Measurements from ENCODE around the gene UBR1.
A peak's percentile ranks its signal among the peaks of the same experiment; 100 is the strongest.
"Not testable (repeated sequence)": the region's sequence is repeated elsewhere in the genome, so short reads cannot be mapped to it uniquely, and the experiment has no call there.

Gene UBR1

DNA sequence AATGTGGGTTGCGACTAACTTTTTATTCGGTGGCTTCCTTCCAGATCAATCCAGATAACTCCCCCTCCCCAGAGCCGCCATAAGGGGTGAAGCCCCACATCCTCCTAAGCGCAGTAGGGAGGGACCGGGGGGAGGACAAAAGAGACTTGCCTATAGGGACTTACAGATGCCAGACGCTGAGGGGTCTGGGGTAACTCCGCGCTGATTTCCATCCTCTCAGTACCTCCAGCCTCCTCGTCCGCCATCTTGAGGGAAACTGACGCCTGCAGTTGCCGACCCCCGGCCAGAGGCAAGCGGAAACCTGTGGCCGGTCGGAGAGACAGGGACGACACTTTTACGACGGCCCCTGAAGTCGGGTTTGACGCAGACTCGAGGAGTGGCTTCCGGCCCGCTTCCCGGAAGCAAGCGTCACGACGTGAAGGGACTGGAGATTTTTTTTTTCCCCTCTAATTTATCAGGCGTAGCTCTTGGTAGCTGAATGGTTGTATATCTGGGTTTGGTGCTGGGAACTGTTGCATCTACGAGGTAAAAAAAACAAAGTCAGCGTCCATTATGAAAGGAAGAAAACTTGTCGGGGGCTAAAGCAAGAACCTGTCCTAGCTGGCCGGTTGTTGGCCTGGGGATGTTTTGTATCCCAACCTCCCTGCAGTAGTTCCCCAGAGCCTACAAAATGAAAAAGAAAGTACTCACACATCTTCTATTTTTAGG lies at the start of gene UBR1:
UBR1 (minus strand) TSS at position 261 of the 708 bp plus-strand sequence; CDS start at position 245, 16 bp downstream.
- peak; percentile 90 for DNase-seq (ENCODE audit: low read depth, low spot score)

DNA sequence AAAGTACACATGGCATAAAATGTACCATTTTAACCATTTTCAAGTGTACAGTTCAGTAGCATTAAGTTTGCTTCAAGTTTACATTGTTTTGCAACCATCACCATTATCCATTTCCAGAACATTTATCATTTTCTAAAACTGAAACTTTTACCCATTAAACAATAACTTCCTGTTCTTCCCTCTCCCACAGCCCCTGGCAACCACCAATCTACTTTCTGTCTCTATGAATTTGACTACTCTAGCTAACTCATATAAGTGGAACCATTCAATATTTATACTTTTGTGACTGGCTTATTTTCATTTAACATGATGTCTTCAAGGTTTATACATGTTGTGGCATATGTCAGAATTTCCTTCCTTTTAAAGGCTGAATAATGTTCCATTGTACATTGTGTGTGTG lies 47.4 kb upstream of the UBR1 start:
- DNase-seq (ENCODE audit: low read depth, low spot score): no peak

DNA sequence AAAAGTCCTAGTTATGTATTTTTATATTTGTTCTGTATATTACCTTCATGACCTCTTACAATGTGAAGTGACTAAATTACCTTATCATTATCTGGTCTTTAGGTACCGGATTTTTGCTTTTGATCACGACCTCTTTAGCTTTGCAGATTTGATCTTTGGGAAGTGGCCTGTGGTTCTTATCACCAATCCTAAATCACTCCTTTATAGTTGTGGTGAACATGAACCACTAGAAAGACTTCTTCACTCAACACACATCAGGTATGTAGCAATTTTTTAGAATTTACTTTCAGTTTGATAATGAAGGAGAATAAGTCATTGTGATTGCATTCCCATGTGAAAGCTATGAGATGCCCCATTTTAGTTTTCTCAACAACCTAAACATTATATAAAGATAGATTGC lies 45.9 kb upstream of the UBR1 start:
- no peak for DNase-seq (ENCODE audit: low read depth, low spot score)

DNA sequence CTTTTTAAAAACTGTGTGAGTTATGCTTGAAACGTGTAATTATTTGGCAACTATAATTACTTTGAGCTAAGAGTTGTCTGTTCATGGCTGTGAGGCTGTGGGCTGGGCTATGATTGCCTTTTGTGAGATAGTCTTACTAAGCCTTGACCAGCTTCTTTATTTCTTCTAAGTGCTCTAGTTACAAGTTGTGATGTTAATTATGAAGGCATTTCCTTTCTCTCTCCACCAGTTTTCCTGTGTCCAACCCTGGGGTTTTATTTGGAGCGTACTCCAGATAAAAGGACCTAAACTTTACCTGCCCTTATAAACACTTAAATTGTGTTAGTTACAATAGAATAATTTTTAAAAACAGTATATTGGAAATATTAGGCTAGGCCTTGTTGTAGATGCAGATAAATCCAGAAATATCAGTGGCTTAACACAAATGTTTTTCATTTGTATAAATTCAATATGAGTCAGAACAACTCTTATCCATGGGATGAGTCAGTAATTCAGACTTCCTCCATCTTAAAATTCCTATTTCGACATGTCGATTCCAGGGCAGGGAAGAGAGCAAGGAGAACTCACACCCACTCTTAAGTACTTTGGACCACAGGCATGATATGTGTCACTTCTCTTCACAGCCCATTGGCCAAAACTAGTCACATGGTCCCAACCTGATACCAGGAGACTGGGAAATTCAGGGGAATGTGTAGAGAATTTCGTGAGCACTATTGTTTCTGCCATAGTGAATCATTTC lies 44.5 kb upstream of the UBR1 start:
- DNase-seq (ENCODE audit: low read depth, low spot score): no peak

DNA sequence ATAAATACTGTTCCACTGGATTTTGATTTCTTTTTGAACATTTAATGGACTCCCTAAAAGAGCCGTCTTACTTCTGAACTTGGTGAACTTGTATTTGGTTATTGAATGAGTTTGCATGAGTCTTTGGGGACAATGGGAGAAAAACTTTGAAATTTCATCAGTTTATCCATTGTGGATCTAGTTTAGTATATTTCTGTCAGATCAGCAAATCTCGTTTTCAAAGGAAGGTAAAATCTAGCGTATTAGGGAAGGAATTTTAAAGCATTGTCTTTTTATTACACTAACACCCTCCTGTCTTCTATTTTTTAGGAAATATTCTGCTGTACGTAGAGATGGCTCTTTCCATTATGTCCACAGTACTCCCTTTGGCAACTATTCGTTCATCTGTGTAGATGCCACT lies 40.3 kb upstream of the UBR1 start:
- DNase-seq (ENCODE audit: low read depth, low spot score): no peak

DNA sequence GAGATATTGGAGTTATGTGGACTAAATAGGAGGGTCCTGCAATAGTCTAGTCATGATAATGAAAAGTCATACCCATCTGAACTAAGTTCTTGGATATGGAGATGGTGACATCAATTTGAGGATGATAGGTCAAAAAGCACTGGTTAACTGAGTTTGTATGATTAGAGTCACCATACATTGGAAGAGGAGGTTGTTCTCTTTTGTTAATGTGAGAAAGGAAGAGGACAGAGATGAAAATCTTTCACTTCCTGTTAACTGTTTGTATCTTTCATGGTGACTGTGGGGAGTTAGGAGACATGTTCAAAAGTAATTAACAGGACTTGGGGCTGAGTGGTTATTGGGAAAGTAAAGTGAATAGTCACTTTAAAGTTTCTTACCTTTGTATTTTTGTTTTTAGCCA lies 38.7 kb upstream of the UBR1 start:
- DNase-seq (ENCODE audit: low read depth, low spot score): no peak

DNA sequence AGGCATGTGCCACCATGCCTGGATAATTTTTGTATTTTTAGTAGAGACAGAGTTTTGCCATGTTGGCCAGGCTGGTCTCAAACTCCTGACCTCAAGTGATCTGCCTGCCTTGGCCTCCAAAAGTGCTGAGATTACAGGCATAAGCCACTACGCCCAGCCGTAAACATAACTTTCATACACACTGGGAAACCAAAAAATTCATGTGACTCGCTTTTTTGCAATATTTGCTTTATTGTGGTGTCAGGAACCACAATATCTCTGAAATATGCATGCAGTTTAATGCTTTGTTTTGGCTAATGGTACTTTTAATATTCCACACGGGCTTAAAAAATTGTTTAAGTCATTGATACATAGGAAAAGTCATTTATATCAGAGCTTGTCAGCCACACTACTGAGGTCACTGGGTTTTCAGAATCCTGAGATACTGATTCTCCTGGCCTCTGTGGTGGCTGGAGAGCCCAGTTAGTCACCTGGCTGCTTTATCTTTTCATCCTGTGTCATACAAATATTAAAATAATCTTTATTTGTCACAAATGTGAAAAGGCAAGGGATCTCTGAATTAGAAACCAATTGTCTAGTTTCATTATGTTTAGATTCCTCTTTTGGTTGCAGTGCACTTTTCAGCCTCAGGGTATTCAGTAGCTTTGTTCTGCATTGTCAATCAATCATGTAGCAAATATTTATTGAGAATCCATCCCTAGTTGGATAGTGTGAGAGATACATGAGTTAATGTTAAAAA lies 37.5 kb upstream of the UBR1 start:
- no peak for DNase-seq (ENCODE audit: low read depth, low spot score)

DNA sequence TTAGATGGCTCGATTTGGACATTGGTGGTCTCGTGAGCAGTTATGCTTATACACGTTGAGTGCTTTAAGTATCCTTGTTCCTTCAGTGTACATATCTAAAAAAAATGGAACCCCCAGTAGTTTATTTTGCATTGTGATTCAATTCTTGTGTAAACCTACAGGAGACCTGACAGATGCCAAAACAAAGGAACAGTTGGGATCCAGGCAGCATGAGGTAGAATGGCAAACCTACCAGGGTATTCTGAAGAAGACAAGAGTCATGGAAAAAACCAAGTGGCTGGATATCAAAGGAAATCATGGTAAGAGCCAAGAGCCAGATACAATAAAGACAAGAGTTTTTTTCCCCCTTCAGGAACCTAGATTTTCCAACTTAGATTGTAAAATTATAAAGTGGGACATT lies 29.5 kb upstream of the UBR1 start:
- DNase-seq (ENCODE audit: low read depth, low spot score): no peak

DNA sequence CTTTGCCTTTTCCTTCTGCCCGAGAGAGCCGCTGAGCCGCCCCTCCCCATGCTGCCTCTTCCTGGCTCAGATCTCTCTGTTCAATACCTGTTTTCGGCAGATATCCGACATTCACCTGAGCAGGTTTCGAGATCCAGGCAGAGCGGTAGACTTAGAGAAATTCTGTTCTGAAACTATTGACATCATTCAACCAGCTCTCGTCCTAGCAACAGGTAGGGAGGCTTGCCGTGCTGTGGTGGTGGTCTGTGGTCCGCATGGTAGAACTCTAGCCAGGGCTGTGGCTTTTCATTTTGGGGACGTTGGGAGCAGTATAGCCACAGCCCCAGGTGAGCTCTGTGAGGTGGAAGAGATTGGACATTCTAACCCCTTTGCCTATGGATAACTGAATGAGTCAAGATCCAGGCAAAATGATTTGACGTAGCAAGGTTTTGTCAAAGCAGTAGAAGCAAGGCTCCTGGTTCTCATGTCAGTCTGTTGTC lies 28.4 kb upstream of the UBR1 start:
- DNase-seq (ENCODE audit: low read depth, low spot score): no peak

DNA sequence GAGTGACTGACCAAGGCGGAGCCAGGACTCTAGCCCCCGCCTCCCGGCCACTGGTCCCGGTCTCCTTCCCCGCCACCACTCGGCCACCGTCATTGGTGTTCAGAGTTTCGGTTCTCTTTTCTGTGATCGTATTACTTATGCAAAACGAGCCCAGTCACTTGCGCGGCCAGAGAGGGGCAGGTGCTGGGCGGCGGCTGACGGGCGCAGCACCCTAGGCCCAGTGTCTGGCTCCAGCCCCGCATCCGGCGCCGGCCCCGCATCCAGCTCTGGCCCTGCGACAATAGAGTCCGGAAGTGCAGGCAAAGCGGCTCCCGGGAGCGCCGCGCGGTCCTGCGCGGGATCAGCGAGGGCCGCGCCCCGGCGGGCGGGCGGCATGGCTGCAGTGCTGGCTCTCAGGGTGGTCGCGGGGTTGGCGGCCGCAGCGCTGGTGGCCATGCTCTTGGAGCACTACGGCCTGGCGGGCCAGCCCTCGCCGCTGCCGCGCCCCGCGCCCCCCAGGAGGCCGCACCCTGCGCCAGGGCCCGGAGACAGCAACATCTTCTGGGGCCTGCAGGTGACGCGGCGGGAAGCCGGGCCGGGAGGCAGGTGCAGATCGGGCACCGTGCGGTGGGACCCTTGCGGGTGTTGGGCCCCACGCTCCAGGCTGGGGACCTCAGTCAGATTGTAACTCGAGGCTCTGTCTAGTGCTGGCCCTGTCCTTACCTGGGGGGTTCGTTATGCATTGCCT lies 27.8 kb upstream of the UBR1 start, which contains the start of gene TMEM62:
TMEM62 (plus strand) TSS at position 157 of the 727 bp plus-strand sequence; CDS start at position 374, 217 bp downstream.
- DNase-seq (ENCODE audit: low read depth, low spot score): peak; percentile 35

DNA sequence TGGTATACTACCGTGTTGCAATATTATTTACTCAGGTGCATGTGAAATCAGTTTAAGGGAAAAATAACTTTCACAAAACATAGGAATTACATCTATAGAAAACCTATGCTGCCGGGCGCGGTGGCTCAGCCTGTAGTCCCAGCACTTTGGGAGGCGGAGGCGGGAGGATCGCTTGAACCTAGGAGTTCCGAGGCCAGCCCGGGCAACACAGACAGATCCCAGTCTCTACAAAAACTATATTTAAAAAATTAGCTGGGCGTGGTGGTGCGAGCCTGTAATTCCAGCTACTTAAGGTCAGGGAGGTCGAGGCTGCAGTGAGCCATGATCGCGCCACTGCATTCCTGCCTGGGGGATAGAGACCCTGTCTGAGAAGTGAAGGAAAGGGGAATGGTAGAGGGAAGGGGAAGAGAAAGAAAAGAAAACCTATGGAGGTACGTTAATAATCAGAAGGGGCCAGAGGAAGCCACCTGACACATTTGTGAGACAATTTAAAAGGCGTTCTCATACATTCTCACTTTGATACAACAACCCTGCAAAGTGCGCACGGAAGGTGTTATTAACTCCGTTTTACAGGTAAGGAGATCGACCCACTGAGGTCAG lies 27.1 kb upstream of the UBR1 start:
- DNase-seq (ENCODE audit: low read depth, low spot score): no peak

DNA sequence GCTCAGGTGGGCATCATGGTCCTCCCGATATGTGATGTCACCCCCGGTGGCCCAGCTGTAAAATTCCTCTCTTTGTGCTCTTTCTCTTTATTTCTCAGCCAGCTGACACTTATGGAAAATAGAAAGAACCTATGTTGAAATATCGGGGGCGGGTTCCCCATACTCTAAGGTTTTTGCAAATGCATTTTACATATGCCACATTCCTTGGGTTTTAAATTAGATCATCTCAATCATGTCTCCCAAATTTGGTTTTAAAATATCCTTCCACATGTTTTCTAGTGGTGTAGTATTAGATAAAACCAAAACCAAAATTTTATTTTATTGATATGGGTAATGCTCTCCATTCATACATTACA lies 23.1 kb upstream of the UBR1 start:
- no peak for DNase-seq (ENCODE audit: low read depth, low spot score)

DNA sequence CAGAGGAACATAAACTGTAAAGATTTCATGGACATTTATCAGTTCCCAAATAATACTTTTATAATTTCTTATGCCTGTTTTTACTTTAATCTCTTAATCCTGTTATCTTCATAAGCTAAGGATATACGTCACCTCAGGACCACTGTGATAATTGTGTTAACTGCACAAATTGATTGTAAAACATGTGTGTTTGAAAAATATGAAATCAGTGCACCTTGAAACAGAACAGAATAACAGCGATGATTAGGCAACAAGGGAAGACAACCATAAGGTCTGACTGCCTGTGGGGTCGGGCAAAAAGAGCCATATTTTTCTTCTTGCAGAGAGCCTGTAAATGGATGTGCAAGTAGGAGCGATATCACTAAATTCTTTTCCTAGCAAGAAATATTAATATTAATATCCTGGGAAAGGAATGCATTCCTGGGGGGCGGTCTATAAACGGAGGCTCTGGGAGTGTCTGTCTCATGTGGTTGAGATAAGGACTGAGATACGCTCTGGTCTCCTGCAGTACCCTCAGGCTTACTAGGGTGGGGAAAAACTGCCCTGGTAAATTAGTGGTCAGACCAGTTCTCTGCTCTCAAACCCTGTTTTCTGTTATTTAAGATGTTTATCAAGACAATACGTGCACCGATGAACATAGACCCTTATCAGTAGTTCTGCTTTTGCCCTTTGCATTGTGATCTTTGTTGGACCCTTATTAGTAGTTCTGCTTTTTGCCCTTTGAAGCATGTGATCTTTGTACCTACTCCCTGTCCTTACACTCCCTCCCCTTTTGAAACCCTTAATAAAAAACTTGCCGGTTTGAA lies 22.5 kb upstream of the UBR1 start:
- DNase-seq (ENCODE audit: low read depth, low spot score): not testable (repeated sequence)

DNA sequence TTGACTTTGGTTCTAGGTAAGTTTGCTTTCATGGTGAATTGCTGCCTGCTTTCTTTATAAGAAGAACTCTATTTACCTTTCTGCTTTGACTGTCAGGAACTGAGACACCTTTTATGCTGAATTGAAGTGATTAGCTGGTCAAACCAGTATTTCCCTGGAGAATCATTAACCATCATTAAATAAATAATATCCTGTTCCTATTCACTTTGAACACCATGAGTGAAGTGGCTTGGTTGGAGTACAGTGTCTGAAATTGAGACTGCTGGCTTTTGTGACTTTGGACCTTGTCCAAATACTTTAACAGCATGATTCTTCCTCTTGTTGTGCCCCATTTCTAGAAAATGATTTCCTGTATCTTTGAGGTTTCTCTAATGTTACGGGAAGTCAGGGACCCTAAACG lies 21.9 kb upstream of the UBR1 start:
- no peak for DNase-seq (ENCODE audit: low read depth, low spot score)

DNA sequence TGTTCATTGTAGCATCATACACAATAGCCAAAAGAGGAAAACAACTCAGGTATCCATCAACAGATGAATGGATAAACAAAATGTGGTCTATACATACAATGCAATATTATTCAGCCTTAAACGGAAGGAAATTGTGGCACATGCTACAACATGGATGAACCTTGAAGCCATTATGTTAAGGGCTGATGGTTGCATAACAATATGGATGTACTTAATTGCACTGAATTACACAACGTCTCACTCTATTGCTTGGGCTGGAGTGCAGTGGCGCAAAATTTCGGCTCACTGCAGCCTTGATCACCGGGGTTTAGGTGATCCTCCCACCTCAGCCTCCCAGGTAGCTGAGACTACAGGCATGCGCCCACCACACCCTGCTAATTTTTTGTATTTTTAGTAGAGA lies 20.5 kb upstream of the UBR1 start:
- DNase-seq (ENCODE audit: low read depth, low spot score): no peak

DNA sequence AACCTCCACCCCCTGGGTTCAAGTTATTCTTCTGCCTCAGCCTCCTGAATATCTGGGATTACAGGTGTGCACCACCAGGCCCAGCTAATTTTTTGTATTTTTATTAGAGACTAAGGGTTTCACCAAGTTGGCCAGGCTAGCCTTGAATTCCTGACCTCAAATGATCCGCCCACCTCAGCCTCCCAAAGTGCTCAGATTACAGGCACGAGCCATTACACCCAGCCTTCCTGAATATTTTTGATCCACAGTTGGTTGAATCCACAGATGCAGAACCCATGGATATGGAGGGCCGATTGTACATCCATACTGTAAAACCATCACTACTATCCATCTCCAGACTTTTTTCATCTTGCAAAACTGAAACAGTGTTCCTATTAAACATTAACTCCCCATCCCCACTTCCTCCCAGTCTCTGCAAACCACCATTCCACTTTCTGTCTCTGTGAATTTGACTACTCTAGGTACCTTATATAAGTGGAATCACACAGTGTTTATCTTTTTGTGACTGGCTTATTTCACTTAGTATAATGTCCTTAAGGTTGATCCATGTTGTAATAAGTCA lies 19.3 kb upstream of the UBR1 start:
- DNase-seq (ENCODE audit: low read depth, low spot score): no peak

DNA sequence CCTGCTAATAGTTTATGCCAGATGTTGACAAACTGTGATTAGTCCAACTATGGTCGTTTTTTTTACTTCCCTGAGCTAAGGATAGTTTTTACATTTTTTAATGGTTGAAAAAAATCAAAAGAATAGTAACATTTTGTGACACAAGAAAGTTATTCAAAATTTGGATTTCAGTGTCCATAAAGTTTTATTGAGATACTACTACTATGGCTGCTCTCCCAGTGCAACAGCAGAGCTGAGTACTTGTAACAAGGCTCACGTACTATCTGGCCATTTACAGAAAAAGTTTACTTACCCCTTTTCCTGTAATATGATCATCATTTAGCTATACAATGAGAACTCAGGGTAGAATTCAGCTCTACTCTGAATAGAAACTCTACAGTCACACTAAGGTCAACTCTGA lies 16.0 kb upstream of the UBR1 start:
- no peak for DNase-seq (ENCODE audit: low read depth, low spot score)

DNA sequence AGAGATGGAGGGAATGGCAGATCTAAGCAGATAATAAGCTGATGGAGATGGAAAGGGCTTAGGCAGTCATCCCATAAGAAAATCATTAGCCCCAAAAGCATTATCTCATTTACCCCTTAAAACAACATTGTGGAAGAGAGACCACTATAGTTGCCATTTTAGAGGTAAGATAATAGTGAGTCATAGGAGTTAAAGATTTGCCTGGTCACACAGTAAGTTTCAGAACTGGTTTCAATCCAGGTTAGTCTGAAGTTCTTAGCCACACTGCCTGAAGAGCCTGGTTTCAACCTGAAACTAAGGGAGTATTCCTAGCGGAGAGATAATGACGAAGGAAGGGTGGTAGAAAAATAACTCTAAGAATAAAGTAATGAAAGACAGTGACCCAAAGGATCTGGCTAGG lies 13.0 kb upstream of the UBR1 start:
- no peak for DNase-seq (ENCODE audit: low read depth, low spot score)

DNA sequence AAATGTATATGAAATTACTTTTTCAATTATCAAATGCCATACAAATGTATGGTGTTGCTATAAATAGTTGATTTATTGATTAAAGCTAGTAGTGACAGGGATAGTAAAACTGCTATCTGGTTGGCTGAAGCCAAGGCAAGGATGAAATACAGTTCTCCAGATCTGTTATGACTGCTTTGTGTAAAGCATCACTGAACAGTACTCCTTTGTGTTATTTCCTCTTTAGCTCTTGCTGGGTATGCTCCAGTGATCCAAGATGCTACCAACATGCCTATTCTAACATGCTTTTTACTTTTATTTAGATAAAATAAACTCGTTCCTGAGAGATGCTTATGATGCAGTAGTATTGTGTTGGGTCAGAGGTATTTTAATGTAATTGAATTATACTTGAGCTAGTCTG lies 12.4 kb upstream of the UBR1 start:
- no peak for DNase-seq (ENCODE audit: low read depth, low spot score)

DNA sequence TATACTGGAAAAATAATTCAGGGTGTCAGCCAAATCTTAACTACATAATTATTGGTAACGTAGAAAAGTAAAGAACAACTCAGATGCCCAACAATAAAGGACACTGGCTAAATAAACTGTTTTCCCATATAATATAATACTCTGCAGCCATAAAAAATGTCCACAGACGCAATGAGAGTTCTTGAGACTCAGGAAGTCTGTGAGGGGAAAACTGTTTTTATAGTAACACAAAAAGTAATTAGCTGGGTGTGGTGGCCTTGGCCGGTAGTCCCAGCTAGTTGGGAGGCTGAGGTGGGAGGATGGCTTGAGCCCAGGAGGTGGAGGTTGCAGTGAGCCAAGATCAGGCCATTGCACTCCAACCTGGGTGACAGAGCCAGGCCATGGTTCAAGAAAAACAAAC lies 5.5 kb upstream of the UBR1 start:
- no peak for DNase-seq (ENCODE audit: low read depth, low spot score)
